ENCODE measurements around the gene DCLK2.

Gene DCLK2

DNA sequence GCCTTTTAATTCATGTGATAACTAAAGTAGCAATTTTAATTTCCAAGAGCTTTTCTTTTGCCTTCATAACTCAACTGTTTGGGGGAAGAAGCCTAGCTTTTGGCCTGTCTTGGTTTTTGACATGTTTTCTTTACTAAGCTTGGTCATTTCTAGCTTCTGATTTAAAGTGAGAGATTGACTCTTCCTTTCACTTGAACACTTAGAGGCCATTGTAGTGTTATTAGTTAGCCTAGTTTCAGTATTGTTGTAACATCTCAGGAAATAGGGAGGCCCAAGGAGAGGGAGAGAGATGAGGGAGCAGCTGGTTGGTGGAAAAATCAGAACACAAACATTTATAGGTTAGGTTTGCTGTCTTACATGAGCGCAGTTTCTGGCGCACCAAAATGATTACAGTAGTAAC, 44.8 kb downstream of the DCLK2 start:
- DNase-seq, result no peak

DNA sequence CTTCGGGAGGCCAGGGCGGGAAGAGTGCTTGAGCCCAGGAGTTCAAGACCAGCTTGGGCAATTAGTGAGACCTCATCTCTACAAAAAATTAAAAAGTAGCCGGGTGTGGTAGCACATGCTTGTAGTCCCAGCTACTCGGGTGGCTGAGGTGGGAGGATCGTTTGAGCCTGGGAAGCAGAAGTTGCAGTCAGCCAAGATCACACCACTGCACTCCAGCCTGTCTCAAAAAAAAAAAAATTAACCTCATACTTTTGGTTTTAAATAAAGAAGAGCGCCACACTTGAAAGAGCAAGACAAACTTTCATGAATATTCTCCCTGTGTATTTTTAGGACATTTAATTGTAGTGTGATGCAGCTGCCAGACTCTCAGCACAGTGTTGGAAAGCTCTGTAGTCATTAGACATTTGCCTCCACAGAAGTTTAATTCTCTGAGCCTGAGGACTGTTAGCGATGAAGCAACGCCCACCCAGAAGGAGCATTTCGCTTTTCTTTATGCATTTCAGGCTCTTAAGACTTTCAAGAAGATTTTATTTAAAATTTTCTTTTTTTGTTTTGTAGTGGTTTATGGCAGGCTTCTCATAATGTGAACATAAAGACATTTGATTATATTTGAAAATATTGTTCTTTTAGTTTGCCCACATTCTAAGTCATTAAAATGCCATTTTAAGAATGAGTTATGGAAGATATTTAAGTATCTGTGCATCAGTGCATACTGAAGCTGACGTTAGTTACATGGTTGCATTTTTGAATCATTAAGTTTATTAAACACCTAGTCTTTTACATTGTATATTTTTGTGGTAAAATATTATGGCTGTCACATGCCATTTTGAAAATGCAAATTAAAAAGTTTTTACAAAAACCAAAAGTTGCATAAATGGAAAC, 45.8 kb downstream of the DCLK2 start:
- no peak for DNase-seq

DNA sequence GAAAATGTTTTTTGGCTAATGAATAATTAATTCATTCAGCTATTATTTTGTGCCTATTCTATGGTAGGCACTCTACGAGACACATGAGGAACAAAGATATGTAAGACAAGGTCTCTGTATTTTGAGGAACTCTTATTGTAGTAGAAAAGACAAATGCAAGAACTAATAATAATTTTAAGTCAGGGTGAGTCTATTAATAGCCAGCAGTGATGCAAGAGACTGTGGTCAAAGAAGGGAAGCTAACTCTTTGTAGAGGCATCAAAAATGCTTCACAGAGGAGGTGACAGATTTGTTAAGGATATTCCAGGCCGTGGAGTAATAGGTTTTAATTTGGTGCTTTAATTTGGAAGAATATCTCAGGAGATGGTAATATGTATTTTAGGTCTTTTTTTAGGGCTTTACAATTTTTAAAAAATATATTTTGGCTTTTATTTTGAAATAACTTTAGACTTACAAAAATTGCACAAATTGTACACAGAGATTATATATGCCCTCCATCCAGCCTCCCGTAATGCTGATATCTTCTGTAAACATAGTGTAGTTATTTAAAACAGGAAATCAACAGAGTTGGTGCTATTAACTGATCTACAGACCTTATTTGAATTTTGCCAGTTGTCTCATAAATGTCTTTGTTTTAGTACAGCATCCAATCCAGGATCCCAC, 48.1 kb downstream of the DCLK2 start:
- no peak for DNase-seq

DNA sequence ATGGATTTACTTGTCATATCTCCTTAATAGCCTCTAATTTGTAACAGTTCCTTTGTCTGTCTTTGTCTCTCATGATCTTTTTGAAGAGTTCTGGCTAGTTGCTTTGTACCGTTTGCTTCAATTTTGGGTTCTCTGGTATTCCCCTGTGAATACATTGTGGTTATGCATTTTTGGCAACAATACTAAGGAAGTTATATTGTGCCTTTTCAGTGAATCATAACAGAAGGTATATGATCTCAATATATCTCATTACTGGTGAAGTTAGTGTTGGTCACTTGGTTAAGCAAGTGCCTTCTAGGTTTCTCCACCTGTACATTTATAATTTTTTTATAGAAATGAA, 48.6 kb downstream of the DCLK2 start:
- no peak for DNase-seq

DNA sequence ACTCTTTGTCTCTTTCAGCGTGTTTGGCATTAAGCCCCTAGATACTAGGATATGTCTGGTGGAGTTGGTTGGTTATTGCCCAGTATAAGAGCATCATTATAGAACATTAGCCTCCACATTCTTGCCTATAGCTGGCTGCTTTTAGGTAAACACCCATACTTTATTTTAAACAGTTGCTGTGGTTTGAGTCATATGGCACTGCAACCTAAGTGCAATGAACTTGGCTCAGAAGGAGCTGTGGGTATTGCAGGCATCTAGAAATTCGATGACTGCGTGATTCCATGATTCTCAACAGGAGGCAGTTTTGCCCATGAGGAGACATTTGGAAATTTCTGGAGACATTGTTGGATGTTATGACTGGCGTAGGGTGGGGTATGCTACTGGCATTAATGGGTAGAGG, 49.5 kb downstream of the DCLK2 start:
- no peak for DNase-seq

DNA sequence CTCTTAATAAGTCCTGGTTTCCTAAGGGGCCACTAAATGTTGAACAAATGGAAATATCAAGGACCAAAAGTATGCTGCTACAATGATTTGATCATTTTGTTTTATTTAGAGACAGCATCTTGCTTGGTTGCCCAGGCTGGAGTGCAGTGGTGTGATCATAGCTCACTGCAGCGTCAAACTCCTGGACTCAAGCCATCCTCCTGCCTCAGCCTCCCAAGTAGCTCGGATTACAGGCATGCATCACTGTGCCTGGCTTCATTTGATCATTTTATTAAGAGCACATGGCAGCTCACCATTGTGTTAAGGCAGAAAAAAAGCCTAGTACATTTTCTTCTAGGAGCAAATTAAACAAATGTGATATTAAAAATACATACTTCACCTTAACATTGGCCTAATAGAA, 52.7 kb downstream of the DCLK2 start:
- DNase-seq, result no peak

DNA sequence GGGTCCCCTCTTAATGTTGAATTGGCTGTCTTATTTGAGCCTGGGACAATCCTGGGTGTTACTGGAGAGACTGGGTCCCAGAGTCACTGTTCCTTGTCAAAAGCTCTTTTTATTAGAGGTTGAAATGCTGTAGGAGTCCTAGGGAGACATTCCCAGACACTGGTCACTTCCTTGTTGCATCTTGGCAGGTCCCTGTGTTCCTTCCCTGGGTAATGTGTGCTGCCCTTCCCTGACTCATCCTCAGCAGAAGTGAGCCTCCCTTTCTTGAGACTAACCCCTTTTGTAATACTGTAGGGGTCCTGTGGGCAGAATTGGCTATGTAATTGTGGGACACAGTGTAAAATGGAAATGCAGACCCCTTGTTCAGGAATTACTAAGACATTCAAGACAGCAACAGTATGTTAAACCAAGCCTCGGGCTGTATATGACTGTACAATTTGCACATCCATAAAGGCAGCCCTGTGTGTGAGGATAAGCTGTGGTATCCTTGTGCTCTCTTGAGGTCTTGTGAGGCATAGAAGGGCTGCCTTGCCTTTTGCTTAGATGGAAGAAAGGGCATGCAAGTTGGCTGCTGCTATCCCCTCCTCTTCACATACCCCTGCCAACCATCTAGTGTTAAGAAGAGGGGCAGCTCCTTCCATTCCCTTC, 53.5 kb downstream of the DCLK2 start:
- DNase-seq, result no peak

DNA sequence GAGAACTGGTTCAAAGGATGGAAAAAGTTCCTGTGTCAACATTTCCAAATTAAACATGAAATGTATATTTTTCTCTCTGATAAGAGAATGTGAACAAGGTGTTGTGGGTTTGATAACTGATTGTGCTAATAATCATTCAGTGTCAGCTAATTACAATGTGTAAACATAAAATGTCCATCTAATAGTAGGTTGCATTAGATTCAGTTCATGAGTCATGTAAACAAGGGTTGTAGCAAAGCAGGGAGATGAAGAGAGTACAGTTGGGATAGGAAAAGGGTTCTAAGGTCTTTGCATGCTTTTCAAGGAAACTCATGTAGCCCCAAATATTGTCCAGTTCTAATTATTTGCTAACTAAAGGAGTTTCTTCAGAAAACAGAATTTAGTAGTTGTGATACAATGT, 55.4 kb downstream of the DCLK2 start:
- DNase-seq, result no peak

DNA sequence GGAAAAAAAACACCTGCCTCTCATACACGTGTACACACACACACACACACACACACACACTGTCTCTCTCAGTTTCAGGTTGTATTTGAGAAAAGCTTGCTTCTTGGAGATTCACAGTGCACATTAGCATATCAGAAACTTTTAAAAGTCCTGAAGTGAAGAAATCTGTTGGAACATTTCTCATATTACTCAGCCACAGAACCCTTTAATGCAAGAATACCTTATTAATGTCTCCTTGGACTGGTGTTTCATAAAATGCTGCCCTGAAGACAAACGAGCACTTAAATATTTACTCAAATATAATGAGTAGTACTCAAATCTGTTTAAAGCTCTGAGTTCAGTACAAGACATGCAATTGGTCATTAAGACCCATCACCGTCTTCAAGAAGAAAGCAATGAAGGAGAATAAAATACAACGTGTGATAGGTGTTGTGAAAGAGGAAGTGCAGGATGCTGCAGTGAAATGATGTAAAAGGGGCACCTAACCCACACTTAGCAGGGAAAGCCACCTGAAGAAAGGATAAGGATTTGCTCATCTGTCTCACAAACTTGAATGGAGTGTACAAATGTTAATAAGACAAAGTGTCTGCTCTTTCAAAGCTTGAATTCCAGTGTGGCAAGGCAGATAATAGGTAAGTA, 57.0 kb downstream of the DCLK2 start:
- no peak for DNase-seq

DNA sequence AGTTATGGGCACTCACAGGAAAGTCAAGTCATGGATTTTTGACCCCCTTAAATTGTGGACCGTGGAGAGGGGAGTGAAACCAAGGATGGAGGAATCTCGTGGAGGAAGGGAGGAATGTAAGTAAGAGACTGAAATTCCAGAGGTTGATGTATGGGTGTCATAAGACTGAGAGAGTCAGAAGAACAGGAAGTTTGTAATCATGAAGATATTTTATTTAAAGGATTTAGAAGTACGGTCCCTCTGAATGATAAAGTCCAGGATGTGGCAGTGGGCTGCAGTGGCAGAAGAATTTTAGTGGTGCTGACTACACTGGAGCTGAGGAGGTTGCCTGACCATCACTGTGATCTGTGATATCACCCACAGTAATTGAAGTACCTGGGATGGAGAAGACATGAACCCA, 57.8 kb downstream of the DCLK2 start:
- DNase-seq, result no peak

DNA sequence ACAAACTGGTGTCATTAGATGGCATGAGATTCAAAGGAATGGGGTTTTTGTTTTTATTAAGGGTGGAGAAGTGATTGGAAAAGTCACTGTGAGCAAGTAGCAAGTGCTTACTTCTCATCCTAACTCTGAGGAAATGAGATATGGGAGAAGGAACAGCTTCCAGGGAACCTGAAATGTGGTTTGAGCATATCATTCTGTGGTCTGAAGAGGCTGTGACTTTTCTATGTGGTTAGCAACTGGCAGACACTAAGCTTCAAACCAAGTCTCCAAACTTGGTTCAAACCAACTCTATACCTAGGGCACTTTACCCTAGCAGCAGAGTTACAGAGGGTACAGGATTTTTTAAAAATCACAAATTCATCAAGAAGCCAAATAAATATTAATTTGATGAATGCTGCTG, 58.2 kb downstream of the DCLK2 start:
- DNase-seq, result no peak

DNA sequence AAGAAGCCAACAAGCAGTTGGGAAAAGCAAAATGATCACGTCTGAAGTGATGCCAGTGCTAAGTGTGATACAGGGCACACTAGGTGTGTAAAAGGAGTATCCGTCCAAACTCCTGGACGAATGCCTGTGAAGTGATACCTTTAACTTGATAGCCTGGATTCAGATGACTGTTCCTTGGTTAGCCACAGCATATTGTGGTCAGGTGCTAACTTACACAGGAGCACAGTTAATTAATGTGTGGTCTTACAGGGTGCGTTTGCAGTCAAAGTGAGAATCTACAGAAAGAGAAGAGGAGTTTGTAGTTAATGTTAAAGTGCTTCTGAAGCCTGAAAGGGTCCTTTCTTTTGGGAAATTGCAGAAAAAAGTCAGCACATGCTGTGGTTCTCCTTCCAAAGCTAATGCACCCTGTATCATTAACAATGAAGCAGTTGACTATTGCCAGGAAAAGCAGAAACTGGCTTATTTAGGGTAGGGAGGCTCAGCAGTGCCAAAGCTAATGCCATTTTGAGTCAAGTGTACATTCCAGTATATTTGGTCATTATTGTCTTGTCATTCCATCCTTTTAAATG, 61.1 kb downstream of the DCLK2 start:
- no peak for DNase-seq

DNA sequence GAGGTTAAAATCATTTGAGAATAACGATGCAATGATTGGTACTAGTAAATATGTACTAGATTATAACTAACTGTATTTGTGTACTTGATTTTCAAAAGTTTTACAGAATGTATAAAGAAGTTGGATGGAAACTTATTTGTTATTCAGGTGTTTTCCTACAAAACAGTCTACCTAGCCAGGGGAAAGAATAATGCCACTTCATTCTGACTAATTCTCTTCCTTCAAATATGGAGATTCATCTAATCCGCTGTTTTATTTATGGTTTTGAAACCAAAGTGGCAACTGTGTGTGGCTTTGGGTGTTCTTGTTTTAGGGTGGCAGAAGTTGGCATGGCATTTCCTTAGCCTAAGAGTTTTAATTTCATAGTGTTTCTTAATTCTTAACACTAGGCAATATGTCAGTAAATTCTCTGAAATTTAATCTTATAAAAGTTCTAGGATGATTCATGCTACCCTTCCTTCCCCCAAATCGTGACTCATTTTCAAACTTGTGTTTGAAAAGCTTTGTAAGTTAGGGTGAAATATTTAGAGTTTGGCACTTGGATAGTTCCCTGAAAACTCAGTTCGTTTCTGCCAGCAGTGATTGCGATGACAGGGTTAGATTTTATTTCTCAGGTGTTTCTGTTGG, 62.6 kb downstream of the DCLK2 start:
- no peak for DNase-seq

DNA sequence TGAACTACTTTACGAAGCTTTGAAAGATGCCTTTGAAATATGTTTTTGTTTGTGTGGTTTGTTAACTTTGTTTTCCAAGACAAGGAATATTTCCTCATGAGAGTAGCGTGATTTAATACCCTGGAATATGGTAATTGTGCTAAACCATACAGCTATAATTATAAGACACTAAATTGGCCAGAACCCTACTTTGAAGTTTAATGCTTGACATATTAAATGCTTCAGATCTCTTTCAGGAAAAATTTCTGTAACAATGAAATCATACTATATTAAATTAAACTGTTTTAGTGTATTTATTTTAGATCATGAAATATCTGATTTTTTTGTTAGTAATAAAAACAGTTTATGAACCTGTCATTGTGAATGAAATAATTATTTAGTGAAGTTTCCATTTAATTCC, 63.5 kb downstream of the DCLK2 start:
- no peak for DNase-seq

DNA sequence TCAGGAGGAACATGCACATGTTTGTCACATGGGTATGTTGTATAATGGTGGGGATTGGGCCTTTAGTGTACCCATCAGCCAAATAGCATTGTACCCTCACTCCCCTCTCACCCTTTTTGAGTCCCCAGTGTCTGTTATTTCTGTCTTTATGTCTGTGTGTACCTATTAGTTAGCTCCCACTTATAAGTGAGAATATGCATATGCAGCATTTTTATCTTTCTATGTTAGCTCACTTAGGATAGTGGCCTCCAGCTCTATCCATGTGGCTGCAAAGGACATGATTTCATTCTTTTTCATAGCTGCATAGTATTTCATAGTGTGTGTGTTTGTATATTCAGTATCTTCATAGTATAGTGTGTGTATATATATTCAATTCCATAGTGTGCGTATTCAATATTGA, 64.6 kb downstream of the DCLK2 start:
- DNase-seq, result no peak

DNA sequence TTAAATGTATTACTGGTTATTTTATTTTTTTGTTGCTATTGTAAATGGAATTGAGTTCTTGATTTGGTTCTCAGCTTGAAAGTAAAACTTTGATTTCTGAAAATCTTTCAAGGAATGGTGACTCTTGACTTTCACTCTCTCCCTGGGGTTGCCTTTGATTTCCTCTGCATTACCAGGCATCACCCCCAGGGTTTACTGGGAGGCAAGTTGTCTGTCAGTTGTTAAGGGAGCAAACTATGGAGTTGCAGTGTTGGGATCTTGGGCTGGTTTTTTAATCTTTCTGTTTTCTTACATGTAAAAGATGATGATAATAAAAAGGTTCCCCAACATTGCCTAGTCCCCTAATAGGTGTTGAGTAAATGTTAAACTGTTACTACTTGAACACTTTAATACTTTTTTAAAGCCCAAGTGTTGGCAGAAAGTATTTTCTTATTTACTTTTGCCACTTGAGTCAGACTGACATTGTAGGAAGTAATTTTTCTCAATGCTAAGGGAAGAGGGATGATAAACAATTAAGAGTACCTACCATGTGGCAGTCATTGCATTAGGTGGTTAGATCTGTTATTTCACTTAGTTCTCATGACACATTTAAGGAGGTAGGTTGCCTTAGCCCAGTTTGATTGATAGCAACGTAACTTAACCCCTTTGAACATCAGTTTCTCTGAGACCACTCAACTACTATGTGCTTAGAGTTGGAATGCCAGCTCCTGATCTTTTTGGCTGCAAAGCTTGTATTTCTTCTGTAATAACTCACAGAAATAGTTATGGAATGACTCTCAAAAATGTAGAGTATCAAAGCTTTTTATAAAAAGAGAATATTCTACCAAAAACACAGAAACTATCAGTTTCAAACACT, 67.1 kb downstream of the DCLK2 start:
- no peak for DNase-seq

DNA sequence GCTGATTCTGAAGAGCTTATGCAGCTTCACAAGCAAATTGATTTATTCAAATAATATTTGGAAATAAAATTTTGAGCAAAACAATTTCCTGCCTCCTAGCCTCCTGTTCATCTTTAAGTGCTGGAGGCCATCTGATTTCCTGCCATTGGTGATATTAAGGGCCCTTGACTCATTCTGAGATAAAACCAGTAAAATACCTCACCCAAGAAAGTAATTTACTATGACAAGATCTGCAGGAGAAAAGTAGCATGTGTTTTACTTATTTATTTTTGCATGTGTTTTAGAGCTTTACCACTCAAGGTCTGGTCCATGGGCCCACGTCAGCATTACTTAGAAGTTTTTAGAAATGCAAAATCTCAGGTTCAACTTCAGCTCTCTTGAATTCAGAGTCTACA, 67.7 kb downstream of the DCLK2 start:
- no peak for DNase-seq

DNA sequence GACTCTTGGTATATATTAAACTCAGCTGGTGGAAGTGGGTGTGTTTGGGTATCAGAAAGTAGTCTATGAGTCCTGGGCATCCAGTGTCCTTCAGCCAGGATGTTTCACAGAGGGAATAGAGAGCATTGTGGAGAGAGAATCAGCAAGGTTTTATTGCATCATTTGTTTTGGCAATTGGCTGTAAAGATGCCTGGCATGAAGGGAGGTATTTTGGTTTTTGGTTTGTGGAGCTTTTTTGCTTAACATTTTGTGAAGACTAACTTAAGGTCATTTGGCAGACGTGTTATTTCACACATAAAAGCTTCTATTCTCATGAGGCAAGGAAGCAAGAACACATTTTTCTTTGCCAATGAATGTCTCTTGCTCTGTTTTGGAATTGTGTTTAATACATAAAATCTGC, 71.1 kb downstream of the DCLK2 start:
- no peak for DNase-seq

DNA sequence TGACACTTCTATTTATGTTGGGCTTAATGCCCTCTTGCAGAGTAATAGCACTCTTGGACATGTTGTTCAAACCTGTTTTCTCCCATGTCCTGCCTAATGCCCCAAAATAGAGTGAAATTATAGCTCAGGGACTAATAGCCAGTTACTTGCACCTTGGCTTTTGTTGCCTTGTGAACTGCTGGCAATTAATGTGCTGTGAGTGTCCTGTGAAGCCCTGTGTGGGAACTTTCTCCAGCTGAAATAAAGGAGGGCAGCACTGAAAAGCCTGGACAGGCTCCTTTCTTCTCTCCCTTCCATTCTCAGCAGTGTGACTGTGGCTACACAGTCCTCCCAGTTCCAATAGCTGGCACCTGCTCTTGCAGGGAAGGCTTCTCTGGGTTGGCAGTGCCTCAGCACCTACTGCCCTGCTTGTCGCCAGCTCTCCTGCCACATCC, 72.4 kb downstream of the DCLK2 start:
- DNase-seq, result no peak

DNA sequence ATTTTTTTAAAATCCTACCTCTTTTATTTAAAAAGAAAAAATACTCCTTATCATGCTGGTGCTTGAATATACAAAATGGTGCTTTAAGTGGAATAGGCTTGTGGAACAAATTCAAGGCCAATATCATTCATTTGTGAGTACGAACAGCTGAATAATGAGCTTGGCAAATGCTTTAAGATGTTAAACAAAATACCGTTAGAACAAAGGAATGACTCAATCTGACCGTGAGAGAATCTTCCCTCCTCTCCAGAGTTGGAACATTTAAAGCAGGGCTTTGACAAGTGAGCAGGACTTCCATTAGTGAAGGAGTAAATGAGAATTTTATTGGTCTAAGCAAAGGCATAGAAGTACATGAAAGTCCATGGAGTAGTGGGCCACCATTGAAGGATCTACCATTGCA, 74.5 kb downstream of the DCLK2 start:
- DNase-seq, result no peak

DNA sequence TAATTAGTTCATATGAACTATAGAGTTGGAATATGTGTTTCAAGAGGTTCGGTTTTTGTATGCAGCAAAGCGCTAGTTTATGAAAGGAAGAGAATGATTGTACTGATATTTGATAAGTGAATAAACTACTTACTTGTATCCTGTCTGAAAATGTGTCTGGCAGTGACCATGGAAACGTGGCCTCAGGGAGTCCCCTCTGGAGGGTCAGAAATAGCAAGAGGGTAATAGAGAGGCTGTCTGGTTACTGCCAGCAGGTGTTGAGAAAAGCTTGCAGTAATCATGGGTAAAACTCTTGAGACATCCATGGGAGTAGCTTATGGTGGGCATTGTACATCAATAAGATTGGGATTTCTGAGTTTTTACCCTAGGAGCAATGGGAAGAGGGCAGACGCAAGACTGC, 77.1 kb downstream of the DCLK2 start:
- DNase-seq, result no peak

DNA sequence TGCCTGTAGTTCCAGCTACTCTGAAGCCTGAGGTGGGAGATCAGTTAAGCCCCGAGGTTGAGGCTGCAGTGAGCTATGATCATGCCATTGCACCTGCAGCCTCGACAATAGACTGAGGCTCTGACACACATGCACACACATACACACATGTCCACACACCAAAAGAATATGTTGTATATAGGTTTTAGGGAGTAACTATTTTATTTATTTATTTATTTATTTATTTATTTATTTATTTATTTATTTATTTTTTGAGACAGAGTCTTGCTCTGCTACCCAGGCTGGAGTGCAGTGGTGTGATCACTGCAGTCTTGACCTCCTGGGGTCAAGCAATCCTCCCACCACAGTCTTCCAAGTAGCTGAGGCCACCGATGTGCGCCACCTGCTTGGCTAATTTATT, 78.3 kb downstream of the DCLK2 start:
- no peak for DNase-seq
